Stimulated activated CD8-positive, alpha-beta memory T cell treated with anti-CD3 and anti-CD28 coated beads, Interleukin-4, amount 100 ng/mL, for 24 hours (primary cell): Measurements from ENCODE around the gene RDH5.

ENCODE experiments used
- DNase-seq: peaks from one replicate; pipeline ENCODE4 v3.0.0-alpha.2; 2020; ENCODE audit warnings: low read depth

RDH5 gene

DNA sequence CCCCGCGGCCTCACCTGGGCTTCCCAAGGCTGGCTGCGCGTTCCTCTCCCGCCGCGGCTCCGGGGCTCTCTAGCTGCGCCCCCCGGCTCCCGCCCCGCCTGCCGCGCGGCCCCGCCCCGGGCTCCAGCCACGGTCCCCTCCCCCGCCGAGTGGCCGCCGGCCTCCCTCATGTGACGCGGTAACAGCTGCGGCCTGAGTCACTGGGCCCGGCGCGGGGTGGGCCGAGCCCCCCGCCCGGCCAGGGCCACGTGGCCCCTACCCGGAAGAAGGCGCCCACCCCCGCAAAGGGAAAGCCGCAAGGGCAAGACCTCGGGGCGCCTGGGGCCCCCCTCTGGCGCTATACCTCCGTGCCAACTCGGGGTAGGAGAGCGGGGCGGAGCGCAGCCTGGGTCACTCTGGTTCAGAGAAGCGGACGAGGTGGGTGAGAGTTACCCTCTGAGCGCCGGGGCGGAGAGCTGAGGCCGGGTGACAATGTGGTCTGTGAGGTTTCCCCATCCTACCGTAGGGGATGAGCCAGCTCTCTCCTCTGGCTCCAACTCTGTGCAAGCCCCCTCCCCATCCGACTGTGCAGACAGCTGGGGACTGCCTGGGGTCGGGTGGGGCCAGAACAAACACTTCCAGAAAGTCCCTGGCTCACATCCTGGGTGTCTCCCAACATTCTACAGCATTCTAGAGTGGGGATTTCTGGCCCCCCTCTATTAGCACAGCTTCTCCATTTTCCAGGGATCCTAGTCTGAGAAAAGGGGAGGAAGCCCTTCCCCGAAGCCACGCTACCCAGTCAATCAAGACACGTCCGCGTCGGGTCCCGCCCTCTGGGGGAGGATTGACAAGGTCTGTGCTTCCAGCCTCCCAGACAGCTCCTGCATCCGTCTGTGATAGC is 9.0 kb downstream of the RDH5 start, which contains the start of gene CD63:
Gene CD63, minus strand, starts transcription at position 71 of the 880 bp plus-strand sequence. CDS start 668 bp downstream, outside the sequence.
- peak; percentile 74 for DNase-seq

DNA sequence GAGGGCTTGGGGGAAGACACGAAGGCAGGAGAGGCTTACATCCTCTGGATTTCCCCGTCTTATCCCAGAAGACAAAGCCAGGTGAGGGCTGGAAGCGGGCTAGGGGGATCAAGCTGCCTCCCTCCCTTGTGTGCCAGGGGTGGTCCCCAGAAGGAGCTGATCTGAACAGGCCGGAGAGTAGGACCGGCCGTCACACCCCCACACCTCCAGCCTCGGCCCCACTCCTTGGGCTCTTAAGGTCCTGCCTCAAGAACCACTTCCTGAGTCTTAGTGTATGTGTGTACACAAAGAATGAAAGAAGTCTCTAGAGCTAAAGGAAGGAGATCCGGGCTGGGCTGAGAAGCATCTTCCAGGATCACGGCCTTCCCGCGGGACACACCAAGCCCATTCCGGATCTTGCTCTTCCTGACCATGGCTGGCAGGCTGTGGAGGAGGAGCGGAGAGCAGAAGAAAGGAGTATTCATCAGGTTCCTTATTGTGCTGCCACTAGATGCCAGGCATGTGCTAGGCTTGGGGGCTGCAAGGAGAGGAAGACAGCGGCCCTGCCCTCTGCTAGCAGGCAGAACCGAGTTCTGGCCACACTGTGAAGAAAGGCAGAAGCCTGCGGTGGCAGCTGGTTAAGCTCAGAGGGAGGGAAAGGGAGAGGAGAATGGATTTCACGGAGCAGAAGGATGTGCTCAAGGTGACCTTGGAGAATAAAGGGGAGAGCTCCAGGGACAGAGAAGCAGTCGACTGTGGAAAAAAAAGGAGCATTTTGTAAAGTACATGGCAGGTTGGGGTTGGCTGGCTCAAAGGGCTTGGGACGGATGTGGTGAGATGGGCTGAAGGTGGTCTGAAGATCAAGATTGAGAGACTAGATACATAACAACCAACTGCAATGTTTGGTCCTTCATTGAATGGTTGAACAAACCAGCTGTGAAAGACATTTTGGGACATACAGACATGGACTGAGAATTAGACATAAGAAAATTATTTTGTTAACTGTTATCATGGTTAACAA is 9.9 kb downstream of the RDH5 start:
- DNase-seq, result no peak

DNA sequence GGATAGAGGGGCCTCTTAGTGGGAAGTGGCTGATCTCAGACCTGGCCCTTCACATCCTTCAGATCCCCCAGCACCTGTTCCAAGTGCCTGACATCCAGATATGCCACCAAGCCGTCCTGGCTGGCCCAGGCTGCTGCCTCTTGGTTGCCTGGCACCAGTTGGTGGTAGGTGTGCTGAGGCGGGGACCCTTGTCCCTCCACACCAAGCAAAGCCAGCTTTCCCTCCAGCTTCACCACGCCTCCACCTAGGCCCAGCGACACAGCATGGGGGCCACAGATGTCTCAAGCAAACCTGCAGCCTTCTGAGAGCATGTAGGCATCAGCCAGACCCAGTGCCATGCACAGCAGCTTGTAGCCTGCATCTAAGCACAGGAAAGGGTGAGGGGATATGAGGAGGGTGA is 12.1 kb downstream of the RDH5 start:
- no peak for DNase-seq

DNA sequence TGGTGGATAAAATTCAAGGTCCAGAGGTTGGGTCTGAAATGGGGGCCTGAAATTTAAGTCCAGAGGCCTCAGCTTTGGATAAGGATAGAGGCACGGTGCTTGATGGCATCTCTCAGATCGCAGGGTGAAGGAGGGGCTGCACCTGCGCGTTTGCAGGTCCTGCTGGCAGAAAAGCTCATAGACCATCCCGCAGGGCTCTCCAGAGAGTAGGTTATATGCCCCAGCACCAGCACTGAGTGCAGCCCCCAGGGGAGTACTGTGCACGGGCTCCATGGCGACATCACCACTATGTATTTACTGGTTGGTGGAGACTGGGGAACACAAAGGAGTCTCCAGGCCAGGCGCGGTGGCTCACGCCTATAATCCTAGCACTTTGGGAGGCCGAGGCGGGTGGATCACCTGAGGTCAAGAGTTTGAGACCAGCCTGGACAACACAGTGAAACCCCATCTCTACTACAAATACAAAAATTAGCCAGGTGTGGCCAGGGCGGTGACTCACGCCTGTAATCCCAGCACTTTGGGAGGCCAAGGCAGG is 12.9 kb downstream of the RDH5 start:
- DNase-seq, result no peak

DNA sequence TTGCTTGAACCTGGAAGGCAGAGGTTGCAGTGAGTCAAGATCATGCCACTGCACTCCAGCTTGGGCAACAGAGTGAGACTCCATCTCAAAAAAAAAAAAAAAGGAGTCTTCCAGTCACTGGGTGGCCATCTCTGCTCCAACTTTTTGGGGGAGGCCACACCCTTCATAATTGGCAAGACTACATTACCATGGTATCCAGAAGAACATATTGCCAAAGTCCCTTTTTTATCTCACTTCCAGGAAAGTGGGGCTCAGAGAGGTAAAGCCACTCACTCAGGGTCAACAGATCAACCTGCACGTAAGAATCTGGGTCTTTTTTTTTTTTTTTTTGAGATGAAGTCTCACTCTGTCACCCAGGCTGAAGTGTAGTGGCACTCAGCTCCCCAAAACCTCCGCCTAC is 13.7 kb downstream of the RDH5 start:
- DNase-seq, result no peak

DNA sequence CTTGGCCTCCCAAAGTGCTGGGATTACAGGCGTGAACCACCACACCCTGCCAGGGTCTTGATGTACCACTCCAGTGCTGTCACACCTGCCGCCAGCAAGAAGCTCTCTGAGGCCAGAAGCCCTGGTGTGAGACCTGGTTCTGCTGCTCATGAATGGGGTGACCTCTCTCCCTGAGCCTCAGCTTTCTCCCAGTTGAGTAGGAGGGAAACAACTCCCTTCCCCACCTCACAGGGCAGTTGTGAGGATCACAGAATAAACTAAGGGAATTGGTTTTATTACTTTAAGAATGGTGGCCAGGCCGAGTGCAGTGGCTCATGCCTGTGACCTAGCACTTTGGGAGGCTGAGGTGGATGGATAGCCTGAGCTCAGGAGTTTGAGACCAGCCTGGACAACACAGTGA is 14.4 kb downstream of the RDH5 start:
- no peak for DNase-seq

DNA sequence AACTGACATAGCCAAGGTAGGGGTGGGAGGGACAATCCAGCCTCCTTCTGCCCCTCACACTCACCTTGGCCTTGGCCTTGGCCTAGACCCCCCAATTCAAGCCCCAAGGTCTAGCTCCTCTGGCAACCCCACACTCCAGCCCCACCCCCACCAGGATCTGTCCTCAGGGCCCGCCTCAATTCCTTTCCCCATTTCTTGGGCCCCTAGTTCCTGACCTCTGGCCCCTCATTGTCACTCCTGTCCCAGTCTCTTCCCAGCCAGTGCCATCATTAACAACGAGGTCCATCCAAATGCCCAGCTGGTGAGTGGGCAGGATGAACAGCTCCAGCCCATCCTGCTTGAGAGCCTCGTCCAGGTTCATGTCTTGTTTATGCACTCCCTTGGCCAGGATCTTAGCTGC is 15.9 kb downstream of the RDH5 start:
- DNase-seq, result no peak

DNA sequence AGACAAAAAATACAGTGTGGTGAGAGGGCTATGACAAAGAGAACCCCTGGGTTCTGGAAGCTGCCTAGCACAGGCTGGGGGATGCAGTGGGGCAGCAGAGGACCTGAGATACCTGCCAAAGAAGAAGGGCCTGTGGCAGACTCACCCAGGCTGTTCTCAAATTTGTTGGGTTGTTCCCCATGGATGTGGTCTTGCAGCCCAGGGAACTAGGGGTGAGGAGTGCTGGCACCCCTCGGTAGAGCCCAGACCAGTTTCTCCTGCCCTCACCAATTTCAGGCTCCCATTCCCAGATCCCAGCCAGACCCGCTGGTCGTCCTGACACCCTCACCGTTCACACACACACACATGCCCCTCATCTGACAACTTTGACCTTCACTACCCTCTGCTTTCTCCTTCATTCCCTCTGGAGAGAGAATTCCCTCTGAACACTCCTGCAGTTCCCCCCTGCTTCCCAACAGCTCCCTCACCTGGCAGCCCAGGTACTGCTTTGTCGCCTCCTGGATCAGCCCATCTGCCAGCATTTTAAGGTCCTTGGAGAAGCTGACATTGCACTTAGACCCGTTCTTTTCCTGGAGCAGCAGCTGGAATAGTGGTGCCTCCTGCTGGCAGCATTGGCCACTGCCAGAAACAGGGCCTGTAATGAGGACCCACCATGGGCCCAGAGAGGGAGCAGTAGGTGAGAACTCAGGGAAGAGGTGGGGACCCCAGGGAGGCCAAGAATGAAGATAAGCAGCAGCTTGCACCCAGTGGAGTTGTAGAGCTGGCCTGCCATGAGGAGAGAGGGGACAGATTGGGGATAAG is 16.8 kb downstream of the RDH5 start:
- DNase-seq, result no peak

DNA sequence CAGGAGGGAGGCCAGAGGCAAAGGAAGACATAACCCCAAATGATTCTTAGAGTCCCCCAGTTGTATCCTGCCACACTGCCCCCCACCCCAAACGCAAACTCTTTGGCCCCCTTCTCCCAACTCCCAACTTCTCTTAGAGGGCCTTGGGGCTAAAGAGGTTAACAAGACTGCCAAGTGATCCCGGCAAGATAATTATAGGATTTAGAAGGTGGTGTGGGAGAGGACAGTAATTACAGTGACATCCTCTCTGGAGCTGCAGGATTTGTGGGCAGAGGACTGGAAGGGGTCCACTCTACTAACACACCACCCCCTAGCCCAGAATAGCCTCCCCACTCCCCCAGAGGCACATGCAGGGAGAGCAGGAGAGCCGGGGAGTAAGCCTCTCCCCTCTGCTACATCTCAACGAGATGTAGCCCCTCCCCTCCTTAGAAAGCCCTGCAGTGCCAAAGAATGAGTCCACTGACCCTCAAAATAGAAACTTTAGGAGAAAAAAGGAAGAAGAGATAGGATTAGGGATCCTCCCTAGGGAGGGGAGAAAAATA is 17.5 kb downstream of the RDH5 start:
- no peak for DNase-seq

DNA sequence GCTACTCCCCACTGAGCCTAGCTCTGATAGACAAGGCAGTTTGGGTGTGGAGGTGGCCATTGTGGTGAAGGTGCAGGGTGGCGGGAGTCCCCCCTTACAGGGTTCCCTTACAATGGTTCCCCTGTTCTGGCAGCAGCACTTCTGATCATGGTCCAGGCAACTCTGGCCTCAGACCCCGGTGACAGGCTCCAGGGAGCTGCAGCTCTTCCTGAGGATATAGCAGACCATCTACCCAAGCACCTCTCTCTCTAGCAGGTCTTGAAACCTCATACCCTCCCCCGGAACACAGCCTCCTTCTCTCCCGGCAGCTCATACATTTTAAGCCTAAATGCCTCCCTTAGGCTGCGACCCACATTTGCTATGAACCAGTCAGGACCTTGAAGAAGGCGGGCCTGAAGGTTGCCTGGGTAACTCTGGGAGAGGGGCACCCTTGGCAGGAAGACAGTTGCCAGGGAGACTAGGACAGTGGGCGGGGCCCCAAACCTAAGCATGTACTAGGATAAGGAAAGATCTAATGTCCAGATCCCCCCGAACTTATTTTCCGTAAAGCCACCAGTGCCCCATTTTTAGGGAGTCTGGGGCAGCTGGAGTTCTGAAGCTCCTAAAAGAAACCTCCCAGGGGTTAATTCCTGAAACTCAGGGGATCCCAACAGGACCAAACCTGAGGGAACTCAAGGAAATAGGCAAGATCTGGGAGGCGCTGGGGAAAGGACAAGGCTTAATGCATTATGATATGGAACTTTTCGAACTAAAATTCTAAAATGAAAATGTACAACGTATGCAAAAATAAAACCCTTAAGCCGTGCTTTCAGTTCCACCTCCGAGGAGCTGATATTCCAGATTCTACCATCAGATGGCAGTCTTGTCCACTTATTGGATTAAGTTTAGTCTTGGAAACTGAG is 18.2 kb downstream of the RDH5 start:
- peak; percentile 67 for DNase-seq

DNA sequence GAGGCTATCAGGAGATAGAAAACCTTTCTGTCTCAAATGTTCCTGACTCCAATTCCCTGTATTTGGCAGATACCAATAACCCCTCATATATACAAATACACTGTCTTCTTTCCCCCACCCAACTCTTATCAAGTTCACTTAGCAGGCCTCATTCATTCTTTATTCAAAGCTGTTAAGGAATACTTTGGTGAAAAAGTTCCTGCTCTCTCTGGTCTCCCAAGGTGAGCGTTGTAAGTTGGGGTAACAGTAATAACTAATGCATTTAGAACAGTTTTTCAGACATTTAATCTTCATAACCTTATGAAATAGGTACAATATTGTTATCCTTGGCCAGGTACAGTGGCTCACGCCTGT is 18.8 kb downstream of the RDH5 start:
- no peak for DNase-seq

DNA sequence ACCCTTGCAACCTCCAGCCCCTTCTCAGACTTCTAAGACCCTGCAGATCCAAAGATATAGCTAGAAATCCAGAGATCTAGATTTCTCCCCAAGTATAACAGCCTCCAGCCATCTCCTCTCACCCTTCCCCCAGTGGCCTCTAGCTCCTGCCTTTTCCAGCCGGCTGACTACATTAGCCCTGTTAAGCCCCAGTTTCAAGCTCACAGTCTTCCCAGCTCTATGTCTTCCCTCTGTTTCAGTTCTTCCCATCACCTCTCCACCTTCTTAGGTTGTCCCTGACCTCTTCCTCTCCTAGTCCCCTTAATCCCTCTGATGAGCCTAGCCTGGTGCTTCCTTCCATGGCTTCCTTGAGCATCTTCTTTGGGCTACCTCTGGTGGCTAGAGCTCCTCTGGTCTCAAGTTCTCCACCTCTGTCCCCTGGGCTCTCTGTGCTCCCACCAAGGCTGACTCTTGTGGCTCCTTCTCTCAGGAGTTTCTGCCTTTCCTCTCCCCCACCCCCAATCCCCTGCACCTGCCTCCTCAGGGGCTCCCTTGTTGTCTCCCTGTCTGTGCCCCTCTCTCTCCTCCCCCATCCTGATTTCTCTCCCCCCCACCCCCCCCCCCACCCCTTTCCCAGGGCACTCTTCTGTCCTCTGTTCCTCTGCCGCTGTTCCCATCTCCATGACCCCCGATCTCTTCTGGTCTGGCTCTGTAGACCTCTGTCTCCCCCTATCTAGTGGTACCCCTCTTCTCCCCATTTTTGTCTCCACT is 21.9 kb downstream of the RDH5 start:
- DNase-seq, result no peak

DNA sequence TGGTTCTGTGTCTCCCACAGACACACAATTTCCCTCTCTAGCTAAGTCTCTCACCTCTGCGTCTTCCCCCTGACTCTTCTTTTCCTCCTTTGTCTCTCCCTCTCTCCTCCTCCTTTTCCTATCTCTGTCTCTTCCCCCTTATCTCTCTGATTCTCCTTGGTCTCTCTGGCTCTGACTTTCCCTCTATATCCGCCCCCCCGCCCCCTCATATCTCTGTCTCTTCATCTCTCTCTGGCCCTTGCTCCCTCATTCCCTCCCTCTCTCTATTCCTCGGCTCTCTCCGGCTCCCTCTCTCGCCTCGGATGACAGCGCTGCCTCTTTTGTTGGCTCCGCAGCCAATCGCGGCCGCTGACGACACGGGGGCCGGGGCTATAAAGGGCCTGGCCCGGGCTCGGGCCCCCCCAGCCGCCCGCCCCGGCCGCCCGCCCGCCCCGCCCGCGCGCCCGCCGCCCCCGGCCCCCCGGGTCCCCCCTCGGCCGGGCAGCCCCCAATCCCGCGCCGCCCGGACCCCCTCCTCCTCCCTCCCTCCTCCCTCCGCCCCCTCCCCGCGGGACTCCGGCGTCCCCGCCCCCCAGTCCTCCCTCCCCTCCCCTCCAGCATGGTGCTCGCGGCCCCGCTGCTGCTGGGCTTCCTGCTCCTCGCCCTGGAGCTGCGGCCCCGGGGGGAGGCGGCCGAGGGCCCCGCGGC is 22.7 kb downstream of the RDH5 start, which contains the start of gene GDF11:
Gene GDF11, plus strand, starts transcription at position 404 of the 687 bp plus-strand sequence. Its CDS starts 195 bp downstream, at position 599.
- DNase-seq, result peak; percentile 62

DNA sequence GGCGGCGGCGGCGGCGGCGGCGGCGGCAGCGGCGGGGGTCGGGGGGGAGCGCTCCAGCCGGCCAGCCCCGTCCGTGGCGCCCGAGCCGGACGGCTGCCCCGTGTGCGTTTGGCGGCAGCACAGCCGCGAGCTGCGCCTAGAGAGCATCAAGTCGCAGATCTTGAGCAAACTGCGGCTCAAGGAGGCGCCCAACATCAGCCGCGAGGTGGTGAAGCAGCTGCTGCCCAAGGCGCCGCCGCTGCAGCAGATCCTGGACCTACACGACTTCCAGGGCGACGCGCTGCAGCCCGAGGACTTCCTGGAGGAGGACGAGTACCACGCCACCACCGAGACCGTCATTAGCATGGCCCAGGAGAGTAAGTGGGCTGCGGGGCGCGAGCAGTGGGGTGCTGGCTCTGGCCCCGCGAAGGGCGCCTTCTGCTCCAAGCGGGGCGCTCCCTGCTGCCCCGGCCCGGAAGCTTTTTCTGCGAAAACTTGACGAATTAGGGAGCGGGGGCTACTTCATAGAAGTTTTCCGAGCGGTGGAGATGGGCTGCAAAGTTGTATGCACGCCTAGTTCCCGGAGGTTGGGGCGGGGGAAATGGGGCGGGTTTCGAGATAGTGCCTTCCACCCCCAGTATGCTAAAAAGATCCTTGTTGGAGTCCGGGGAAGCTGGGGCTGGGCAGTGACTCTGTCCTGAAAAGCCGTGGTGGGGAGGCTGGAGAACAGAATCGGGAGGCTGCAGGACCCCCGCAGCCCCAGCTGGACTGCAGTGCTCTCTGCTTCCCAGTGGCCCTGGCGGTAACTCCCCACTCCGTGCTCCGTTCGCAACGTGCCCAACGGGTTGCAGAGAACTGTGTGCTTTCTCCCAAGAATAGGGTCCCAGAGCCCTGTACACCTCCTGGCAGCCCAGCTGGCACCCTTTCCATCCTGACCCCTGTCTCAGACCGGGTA is 23.5 kb downstream of the RDH5 start:
- DNase-seq, result no peak

DNA sequence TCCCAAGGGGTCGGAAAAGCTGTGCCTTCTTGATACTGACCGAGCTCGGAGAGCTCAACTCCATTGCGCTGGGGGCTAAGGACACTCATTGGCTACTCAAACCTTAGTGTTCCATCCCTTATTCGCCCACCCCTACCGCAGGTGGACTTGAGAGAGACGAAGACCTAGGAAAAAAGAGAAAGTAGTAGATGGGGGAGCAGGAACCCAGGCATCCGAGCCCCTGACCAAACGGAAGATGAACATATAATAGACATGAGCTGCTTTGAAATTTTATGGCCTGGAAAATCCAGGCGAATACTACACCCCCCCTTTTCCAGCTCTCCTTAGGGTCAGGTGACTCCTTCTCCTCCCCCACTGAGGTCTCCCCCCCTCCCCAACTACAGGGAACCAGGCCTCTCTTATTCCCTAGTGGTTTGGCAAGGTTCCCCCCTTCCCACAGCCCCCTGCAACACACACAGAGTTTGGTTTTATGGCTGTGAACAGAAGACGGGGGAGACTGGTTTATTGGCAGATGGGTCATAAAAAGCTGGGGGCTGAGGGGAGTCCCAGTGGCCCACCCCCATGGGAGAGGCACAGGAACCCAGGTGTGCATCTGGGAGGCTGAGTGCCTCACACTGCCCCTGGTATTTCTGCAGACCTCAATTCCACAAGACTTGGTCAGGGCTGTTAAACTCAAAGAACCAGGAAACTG is 24.3 kb downstream of the RDH5 start:
- DNase-seq, result no peak

DNA sequence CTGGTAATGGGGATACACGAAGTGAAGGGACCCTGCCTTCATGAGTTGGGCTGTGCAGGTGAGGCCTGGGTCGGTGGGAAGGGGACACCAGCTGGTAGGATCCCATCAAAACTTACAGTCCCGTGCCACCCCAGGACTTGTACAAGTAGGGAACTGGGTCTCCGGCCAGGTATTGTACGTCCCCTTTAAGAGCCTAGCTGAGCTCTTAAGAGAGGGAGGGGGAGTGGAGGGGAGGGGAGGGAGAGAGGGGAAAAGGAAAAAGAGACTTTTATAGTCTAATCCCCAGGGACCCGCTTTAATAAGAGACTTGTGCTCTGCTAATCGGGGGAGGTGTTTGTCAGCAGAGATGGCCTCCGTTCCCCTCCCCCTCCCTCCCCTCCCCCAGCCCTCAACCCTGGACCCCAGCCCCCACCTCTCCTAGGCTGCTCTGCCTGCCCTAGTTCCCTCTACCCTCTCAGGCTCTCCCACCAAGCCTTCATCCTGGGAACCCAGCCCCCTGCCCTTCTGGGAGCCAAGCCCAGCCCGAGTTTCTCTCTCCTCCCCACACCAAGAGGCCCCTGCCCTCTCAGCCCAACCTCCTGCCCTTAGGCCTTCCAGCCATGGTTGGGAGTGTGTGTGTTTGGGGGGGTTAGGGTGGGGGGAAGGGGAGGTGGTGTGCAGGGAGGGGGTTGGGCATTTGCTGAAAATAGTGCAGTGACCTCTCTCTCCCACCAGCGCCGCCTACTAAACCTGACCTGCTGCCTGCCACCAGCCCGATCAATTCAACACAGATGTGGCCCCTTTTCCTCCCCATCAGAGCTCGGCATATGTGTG is 25.4 kb downstream of the RDH5 start:
- no peak for DNase-seq
